Trophoblast cell (in vitro differentiated cells and primary cell): ENCODE measurements around the gene AMMECR1L.

ENCODE experiments used
- DNase-seq, 2 donors: peaks; one replicate each; pipeline ENCODE4 v3.0.0-alpha.2; 2016
- H2AFZ ChIP-seq: 2 replicates; pipeline ENCODE4 v1.6.1; 2013; ENCODE audit warnings: low read length, moderate library complexity, mild to moderate bottlenecking; ENCODE audit not compliant: insufficient read depth, poor library complexity
- H2AK5ac ChIP-seq: 2 replicates; pipeline ENCODE4 v1.6.1; 2013; ENCODE audit warnings: mild to moderate bottlenecking, low read length
- H2BK120ac ChIP-seq: 2 replicates; pipeline ENCODE4 v1.6.1; 2013; ENCODE audit warnings: low read length, mild to moderate bottlenecking, moderate library complexity; ENCODE audit not compliant: insufficient read depth, poor library complexity
- H2BK12ac ChIP-seq: 2 replicates; pipeline ENCODE4 v1.6.1; 2013; ENCODE audit warnings: mild to moderate bottlenecking, low read length, moderate library complexity
- H2BK5ac ChIP-seq: 2 replicates; pipeline ENCODE4 v1.6.1; 2013; ENCODE audit warnings: low read length, low read depth, moderate library complexity, mild to moderate bottlenecking; ENCODE audit not compliant: poor library complexity
- H3K14ac ChIP-seq: 2 replicates; pipeline ENCODE4 v1.6.1; 2013; ENCODE audit warnings: mild to moderate bottlenecking, low read length
- H3K18ac ChIP-seq: 2 replicates; pipeline ENCODE4 v1.6.1; 2013; ENCODE audit warnings: mild to moderate bottlenecking, low read length
- H3K23ac ChIP-seq: 2 replicates; pipeline ENCODE4 v1.6.1; 2013; ENCODE audit warnings: low read length
- H3K27ac ChIP-seq: 2 replicates; pipeline ENCODE4 v1.5.1; 2013; ENCODE audit warnings: low read depth, mild to moderate bottlenecking, inconsistent platforms, low read length, moderate library complexity
- H3K27me3 ChIP-seq: 2 replicates; pipeline ENCODE4 v1.6.1; 2013; ENCODE audit warnings: inconsistent platforms, mild to moderate bottlenecking, low read length, moderate library complexity; ENCODE audit not compliant: insufficient read depth
- H3K36me3 ChIP-seq, 2 experiments: 1 replicate in 1 of 2; 2 replicates in 1 of 2; pipeline ENCODE4 v1.6.1; 2013; ENCODE audit warnings: low read length in 2 of 2, mild to moderate bottlenecking in 2 of 2, moderate library complexity in 1 of 2; ENCODE audit not compliant: insufficient read depth in 2 of 2, control insufficient read depth in 1 of 2
- H3K4ac ChIP-seq: 2 replicates; pipeline ENCODE4 v1.6.1; 2013; ENCODE audit warnings: low read depth, mild to moderate bottlenecking, low read length, moderate library complexity
- H3K4me1 ChIP-seq, 2 experiments: 1 replicate in 1 of 2; 2 replicates in 1 of 2; pipeline ENCODE4 v1.6.1; 2013; ENCODE audit warnings: low read length in 2 of 2, mild to moderate bottlenecking in 2 of 2, moderate library complexity in 1 of 2; ENCODE audit not compliant: insufficient read depth in 2 of 2, control insufficient read depth in 1 of 2
- H3K4me2 ChIP-seq: 2 replicates; pipeline ENCODE4 v1.6.1; 2013; ENCODE audit warnings: inconsistent platforms, mild to moderate bottlenecking, low read length, moderate library complexity
- H3K4me3 ChIP-seq: 2 replicates; pipeline ENCODE4 v1.5.1; 2013; ENCODE audit warnings: mild to moderate bottlenecking, low read depth, low read length, inconsistent platforms
- H3K79me1 ChIP-seq: one replicate; pipeline ENCODE4 v1.6.1; 2013; ENCODE audit warnings: low read length
- H3K79me2 ChIP-seq: 2 replicates; pipeline ENCODE4 v1.6.1; 2013; ENCODE audit warnings: low read length, mild to moderate bottlenecking; ENCODE audit not compliant: control insufficient read depth, insufficient read depth, poor library complexity
- H3K9ac ChIP-seq: 2 replicates; pipeline ENCODE4 v1.6.1; 2013; ENCODE audit warnings: mild to moderate bottlenecking, low read length
- H3K9me3 ChIP-seq: 2 replicates; pipeline ENCODE4 v1.6.1; 2013; ENCODE audit warnings: low read depth, mild to moderate bottlenecking, control low read depth, inconsistent platforms, low read length; ENCODE audit not compliant: insufficient read depth
- H4K12ac ChIP-seq: 2 replicates; pipeline ENCODE4 v1.6.1; 2013; ENCODE audit warnings: low read depth, mild to moderate bottlenecking, low read length, moderate library complexity
- H4K8ac ChIP-seq: 2 replicates; pipeline ENCODE4 v1.6.1; 2013; ENCODE audit warnings: low read depth, mild to moderate bottlenecking, low read length, moderate library complexity
- H4K91ac ChIP-seq: one replicate; pipeline ENCODE4 v1.6.1; 2013; ENCODE audit warnings: low read depth, mild to moderate bottlenecking, low read length, moderate library complexity
- WGBS: extraction: QIAGEN DNeasy Blood & Tissue Kit; methylation state at CpG from one replicate; pipeline ENCODE4 v1.1.7; 2013; ENCODE audit warnings: missing lambda C conversion rate; ENCODE audit not compliant: insufficient read length, insufficient coverage; ENCODE audit errors: extremely low coverage; 5-methylcytosine and 5-hydroxymethylcytosine counted together

Gene AMMECR1L

GRCh38 chr2:127927384-127927783, 41.6 kb upstream of the AMMECR1L start:
- Histone ChIP-seq H3K14ac (no peak overlapping the region), H3K9ac (no peak overlapping the region), H3K4me1 (no peaks in the 10 kb centered on the region), H3K4me2 (no peak overlapping the region), H3K18ac (no peak overlapping the region), H4K91ac (no peak overlapping the region), H4K8ac (no peak overlapping the region), H3K23ac (no peak overlapping the region), H3K4ac (no peak overlapping the region), H3K36me3 (no peaks in the 10 kb centered on the region), H2AFZ (no peak overlapping the region), H2BK120ac (no peak overlapping the region), H2BK5ac (no peak overlapping the region), H3K9me3 (no peaks in the 10 kb centered on the region), H3K79me1 (no peaks in the 10 kb centered on the region), H3K27me3 (no peaks in the 10 kb centered on the region), H3K27ac (no peak overlapping the region), H4K12ac (no peak overlapping the region), H2BK12ac (no peak overlapping the region), H2AK5ac (no peak overlapping the region), H3K79me2 (no peaks in the 10 kb centered on the region), H3K4me3 (no peak overlapping the region)
- no CpG with 5 or more reads among the region's 3 CpGs for WGBS
- DNase-seq, result no peak

- H3K36me3 ChIP-seq, result no peaks in the 10 kb centered on the region
- H2BK5ac ChIP-seq, result no peak overlapping the region
- WGBS, result no CpG with 5 or more reads among the region's 4 CpGs
- H3K27ac ChIP-seq, result no peak overlapping the region
- no peaks in the 10 kb centered on the region for H3K79me2 ChIP-seq
- no peak overlapping the region for H2AFZ ChIP-seq
- no peak overlapping the region for H3K23ac ChIP-seq
- no peak overlapping the region for H3K4ac ChIP-seq
- no peak overlapping the region for H2BK12ac ChIP-seq
- H4K12ac ChIP-seq, result no peak overlapping the region
- no peaks in the 10 kb centered on the region for H3K4me1 ChIP-seq
- no peak overlapping the region for H3K14ac ChIP-seq
- no peak overlapping the region for H4K8ac ChIP-seq
- H2AK5ac ChIP-seq, result no peak overlapping the region
- no peak overlapping the region for H2BK120ac ChIP-seq
- H3K9me3 ChIP-seq, result no peaks in the 10 kb centered on the region
- no peak overlapping the region for H3K18ac ChIP-seq
- H3K4me2 ChIP-seq, result no peak overlapping the region
- H3K27me3 ChIP-seq, result no peaks in the 10 kb centered on the region
- H3K9ac ChIP-seq, result no peak overlapping the region
- DNase-seq, result peak in 1 of 2 donors; percentile 42
- H3K79me1 ChIP-seq, result no peaks in the 10 kb centered on the region
- H4K91ac ChIP-seq, result no peak overlapping the region
- no peak overlapping the region for H3K4me3 ChIP-seq
These were observed 32.2 kb upstream of the AMMECR1L start for GRCh38 chr2:127917916-127918315.

- Histone ChIP-seq H3K4me1 (no peaks in the 10 kb centered on the region), H2BK5ac (no peak overlapping the region), H3K18ac (no peak overlapping the region), H3K79me1 (no peaks in the 10 kb centered on the region), H2AK5ac (no peak overlapping the region), H4K12ac (no peak overlapping the region), H3K4me2 (no peak overlapping the region), H3K9me3 (no peaks in the 10 kb centered on the region), H3K4ac (no peak overlapping the region), H4K91ac (no peak overlapping the region), H3K23ac (no peak overlapping the region), H2BK12ac (no peak overlapping the region), H3K36me3 (no peaks in the 10 kb centered on the region), H4K8ac (no peak overlapping the region), H3K4me3 (no peak overlapping the region), H2AFZ (no peak overlapping the region), H3K27ac (no peak overlapping the region), H3K79me2 (no peaks in the 10 kb centered on the region), H2BK120ac (no peak overlapping the region), H3K9ac (no peak overlapping the region), H3K27me3 (no peaks in the 10 kb centered on the region), H3K14ac (no peak overlapping the region)
- DNase-seq, result no peak
- no CpG with 5 or more reads among the region's 8 CpGs for WGBS
These were observed 28.2 kb upstream of the AMMECR1L start for GRCh38 chr2:127913808-127914457.

- Histone ChIP-seq H3K9me3 (no peaks in the 10 kb centered on the region), H3K27me3 (no peaks in the 10 kb centered on the region), H2BK12ac (no peak overlapping the region), H3K36me3 (no peaks in the 10 kb centered on the region), H2AK5ac (no peak overlapping the region), H3K4me1 (no peaks in the 10 kb centered on the region), H4K91ac (no peak overlapping the region), H3K9ac (no peak overlapping the region), H4K12ac (no peak overlapping the region), H3K14ac (no peak overlapping the region), H3K18ac (no peak overlapping the region), H3K4ac (no peak overlapping the region), H2AFZ (no peak overlapping the region), H2BK5ac (no peak overlapping the region), H3K27ac (no peak overlapping the region), H3K4me3 (no peak overlapping the region), H3K79me1 (no peaks in the 10 kb centered on the region), H3K79me2 (no peaks in the 10 kb centered on the region), H3K23ac (no peak overlapping the region), H3K4me2 (no peak overlapping the region), H4K8ac (no peak overlapping the region), H2BK120ac (no peak overlapping the region)
- no peak for DNase-seq
- WGBS, result no CpG with 5 or more reads among the region's 2 CpGs
These were observed 26.0 kb upstream of the AMMECR1L start for GRCh38 chr2:127911737-127912136.
